Thymus (tissue), 11 donors: Measurements from ENCODE around the gene GLIPR2. TPM values are rescaled to one million over a fixed set of nuclear protein-coding genes. Genes with fewer than 3 reads are reported as not detected.

Experiments used
- DNase-seq, 9 donors: peaks; one replicate each; pipeline ENCODE4 v3.0.0-alpha.2; 2013; ENCODE audit warnings: low spot score in 9 of 9, low read depth in 6 of 9, missing footprints in 1 of 9
- H3K27ac ChIP-seq, 2 donors: one replicate each; pipeline ENCODE4 v1.5.1; 2013; ENCODE audit warnings: control low read depth in 1 of 2, low read depth in 1 of 2, low read length in 1 of 2, mild to moderate bottlenecking in 1 of 2, moderate library complexity in 1 of 2
- H3K27me3 ChIP-seq, 2 donors: one replicate each; pipeline ENCODE4 v1.5.1; 2013; ENCODE audit warnings: low read length in 1 of 2; ENCODE audit not compliant: control insufficient read depth in 2 of 2, insufficient read depth in 1 of 2
- H3K36me3 ChIP-seq, 2 donors: one replicate each; pipeline ENCODE4 v1.5.1; 2013; ENCODE audit warnings: low read length in 1 of 2, mild to moderate bottlenecking in 1 of 2, moderate library complexity in 1 of 2; ENCODE audit not compliant: control insufficient read depth in 2 of 2, insufficient read depth in 2 of 2
- H3K4me1 ChIP-seq, 2 donors: one replicate each; pipeline ENCODE4 v1.5.1; 2013; ENCODE audit warnings: low read length in 2 of 2; ENCODE audit not compliant: control insufficient read depth in 2 of 2, insufficient read depth in 2 of 2
- H3K4me3 ChIP-seq, 2 donors: one replicate each; pipeline ENCODE4 v1.5.1; 2013; ENCODE audit warnings: low read length in 2 of 2, control low read depth in 1 of 2, mild to moderate bottlenecking in 1 of 2
- H3K9me3 ChIP-seq, 2 donors: one replicate each; pipeline ENCODE4 v1.5.1; 2013; ENCODE audit warnings: low read length in 1 of 2, mild to moderate bottlenecking in 1 of 2; ENCODE audit not compliant: control insufficient read depth in 2 of 2, insufficient read depth in 1 of 2
- WGBS: extraction: QIAGEN DNeasy Blood & Tissue Kit; methylation state at CpG from one replicate; pipeline ENCODE4 v1.1.7; 2013; 5-methylcytosine and 5-hydroxymethylcytosine counted together
- polyA plus RNA-seq: library from polyadenylated mRNA; stranded (reverse); fragments of 200-250 nt; gene quantifications from one replicate; pipeline ENCODE4 v1.2.3, GENCODE V29; 2013
- total RNA-seq: library from RNA; stranded (reverse); fragments of 120-200 nt; gene quantifications from one replicate; pipeline ENCODE4 v1.2.4, GENCODE V29; 2013
- donor health status: healthy.

Gene GLIPR2
- total and polyA plus RNA-seq, 2 donors = 19.8 to 27.0 TPM

- no peak overlapping the region for H3K27ac ChIP-seq
- H3K4me3 ChIP-seq = no peak overlapping the region
- WGBS = 100% methylated on average over 1 of the region's 1 CpG
- H3K36me3 ChIP-seq = no peaks in the 10 kb centered on the region
- no peaks in the 10 kb centered on the region for H3K4me1 ChIP-seq
- no peak for DNase-seq
- H3K9me3 ChIP-seq = no peaks in the 10 kb centered on the region
- H3K27me3 ChIP-seq = no peaks in the 10 kb centered on the region
These were observed 36.8 kb upstream of the GLIPR2 start for GRCh38 chr9:36099718-36100117.

- Histone ChIP-seq H3K27ac (no peak overlapping the region), H3K27me3 (no peaks in the 10 kb centered on the region), H3K9me3 (no peaks in the 10 kb centered on the region), H3K4me1 (no peaks in the 10 kb centered on the region), H3K4me3 (no peak overlapping the region), H3K36me3 (no peaks in the 10 kb centered on the region)
- 93% methylated on average over 3 of the region's 3 CpGs for WGBS
- DNase-seq = no peak
These were observed 36.0 kb upstream of the GLIPR2 start for GRCh38 chr9:36100532-36100931.

GRCh38 chr9:36101916-36102741, 34.4 kb upstream of the GLIPR2 start:
- H3K4me1 ChIP-seq = no peaks in the 10 kb centered on the region
- no peaks in the 10 kb centered on the region for H3K27me3 ChIP-seq
- H3K9me3 ChIP-seq = no peaks in the 10 kb centered on the region
- no peaks in the 10 kb centered on the region for H3K36me3 ChIP-seq
- WGBS = 93% methylated on average over 4 of the region's 4 CpGs
- no peak for DNase-seq
- no peak overlapping the region for H3K4me3 ChIP-seq
- no peak overlapping the region for H3K27ac ChIP-seq

DNA sequence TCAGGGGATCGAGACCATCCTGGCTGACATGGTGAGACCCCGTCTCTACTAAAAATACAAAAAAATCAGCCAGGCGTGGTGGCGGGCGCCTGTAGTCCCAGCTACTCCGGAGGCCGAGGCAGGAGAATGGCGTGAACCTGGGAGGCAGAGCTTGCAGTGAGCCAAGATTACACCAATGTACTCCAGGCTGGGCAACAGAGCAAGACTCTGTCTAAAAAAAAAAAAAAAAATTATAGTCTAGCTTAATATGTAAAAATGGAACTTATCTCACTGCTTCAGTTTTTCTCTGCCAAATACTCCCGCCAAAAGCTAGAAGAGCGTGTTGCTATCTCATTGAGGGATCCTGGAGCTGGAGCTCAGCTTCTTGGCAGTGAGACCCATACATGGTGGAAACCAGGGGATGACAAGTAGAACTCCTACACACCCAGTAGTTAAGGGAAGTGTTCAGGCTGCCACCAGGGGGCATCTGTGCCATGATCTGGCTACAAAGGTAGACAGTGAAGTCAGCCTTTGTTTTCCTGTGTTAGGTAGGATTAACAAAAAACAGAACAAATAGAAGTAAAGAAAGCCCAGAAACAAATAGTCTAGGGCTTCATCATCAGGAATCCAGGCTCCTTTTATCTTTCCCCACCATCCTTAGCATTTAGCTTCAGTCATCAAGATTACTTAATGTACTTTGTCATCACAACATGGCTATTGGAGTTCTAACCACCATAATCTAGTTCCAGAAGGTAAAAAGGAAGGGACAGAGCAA, 33.6 kb upstream of the GLIPR2 start:
- Histone ChIP-seq H3K27ac (no peak overlapping the region), H3K4me1 (no peaks in the 10 kb centered on the region), H3K36me3 (no peaks in the 10 kb centered on the region), H3K27me3 (no peaks in the 10 kb centered on the region), H3K4me3 (no peak overlapping the region), H3K9me3 (no peaks in the 10 kb centered on the region)
- peak; percentile 58 to 91 (median 84) for DNase-seq
- 89% methylated on average over 10 of the region's 10 CpGs for WGBS

- H3K27me3 ChIP-seq = no peaks in the 10 kb centered on the region
- H3K4me1 ChIP-seq = no peaks in the 10 kb centered on the region
- peaks cover 4 to 5% of the 10 kb centered on the region in 2 donors for H3K36me3 ChIP-seq
- no peak overlapping the region for H3K27ac ChIP-seq
- no peak for DNase-seq
- over 99% methylated on average over 2 of the region's 2 CpGs for WGBS
- H3K9me3 ChIP-seq = no peaks in the 10 kb centered on the region
- H3K4me3 ChIP-seq = no peak overlapping the region
These were observed 27.5 kb upstream of the GLIPR2 start for GRCh38 chr9:36109071-36109470.

GRCh38 chr9:36110434-36110833, 26.1 kb upstream of the GLIPR2 start:
- Histone ChIP-seq H3K27me3 (no peaks in the 10 kb centered on the region), H3K27ac (no peak overlapping the region), H3K4me1 (no peaks in the 10 kb centered on the region), H3K36me3 (peaks cover 4 to 5% of the 10 kb centered on the region in 2 donors), H3K4me3 (no peak overlapping the region), H3K9me3 (no peaks in the 10 kb centered on the region)
- 95% methylated on average over 2 of the region's 2 CpGs for WGBS
- DNase-seq = no peak

DNA sequence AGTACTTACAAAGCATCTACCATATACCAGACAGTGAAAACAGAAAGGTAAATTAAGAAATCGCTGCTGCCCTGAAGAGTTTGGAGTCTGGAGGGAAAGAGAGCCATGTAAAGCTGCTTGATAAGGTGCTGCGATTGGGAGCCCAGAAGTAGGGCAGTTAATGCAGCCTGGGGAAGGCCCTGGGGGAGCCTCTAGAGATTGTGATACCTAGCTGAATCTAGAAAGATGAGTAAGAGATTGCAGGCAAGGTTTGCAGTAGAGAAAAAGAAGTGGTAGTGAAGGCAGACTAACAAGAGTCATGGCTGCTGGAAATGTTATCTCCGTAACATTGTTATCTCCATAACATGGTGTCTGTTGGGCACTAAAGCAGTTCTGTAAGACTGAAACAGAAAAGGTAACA, 24.0 kb upstream of the GLIPR2 start:
- H3K9me3 ChIP-seq = no peaks in the 10 kb centered on the region
- 98% methylated on average over 3 of the region's 3 CpGs for WGBS
- no peak overlapping the region for H3K27ac ChIP-seq
- H3K4me1 ChIP-seq = no peaks in the 10 kb centered on the region
- peaks cover 5 to 7% of the 10 kb centered on the region in 2 donors for H3K36me3 ChIP-seq
- no peaks in the 10 kb centered on the region for H3K27me3 ChIP-seq
- no peak overlapping the region for H3K4me3 ChIP-seq
- DNase-seq = no peak

DNA sequence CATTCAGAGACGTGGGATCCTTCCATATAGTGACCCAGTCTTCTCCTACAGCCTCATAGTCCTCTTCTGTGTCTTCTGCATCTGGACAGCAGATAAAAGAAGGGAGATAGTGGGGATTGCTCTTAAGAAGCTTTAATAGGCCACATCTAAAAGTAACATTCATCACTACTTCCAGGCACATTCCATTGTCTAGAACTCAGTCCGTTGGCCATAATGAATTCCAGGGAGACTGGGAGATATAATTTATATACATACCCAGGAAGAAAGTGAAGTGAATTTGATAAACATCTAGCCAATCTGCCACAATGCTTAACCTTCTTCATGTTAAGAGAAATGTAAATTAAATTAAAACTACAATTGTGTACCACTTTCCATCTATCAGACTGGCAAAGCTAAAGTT, 22.5 kb upstream of the GLIPR2 start:
- WGBS = 98% methylated on average over 2 of the region's 2 CpGs
- Histone ChIP-seq H3K36me3 (peaks cover 3 to 5% of the 10 kb centered on the region in 2 donors), H3K4me3 (no peak overlapping the region), H3K4me1 (no peaks in the 10 kb centered on the region), H3K9me3 (no peaks in the 10 kb centered on the region), H3K27ac (no peak overlapping the region), H3K27me3 (no peaks in the 10 kb centered on the region)
- DNase-seq = no peak

DNA sequence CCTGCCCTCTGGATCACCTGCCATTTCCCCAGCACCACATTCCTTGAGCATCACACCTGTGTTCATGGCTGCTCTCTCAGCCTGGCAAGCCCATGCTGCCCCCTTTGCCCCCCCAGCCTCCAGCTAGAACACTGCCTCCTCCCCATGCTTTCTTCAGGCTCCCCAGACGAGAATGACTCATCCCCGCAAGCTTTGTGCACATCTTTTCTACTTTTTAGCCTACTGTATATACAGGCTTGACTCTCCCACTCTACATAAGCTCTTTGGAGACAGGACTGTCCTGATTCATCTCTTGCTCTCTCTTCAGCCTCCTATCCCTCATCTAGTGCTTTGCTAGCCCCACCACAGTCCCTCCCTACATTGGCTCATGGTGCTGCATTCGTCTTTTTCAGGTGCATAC, 19.9 kb upstream of the GLIPR2 start:
- H3K27ac ChIP-seq = no peak overlapping the region
- no peak for DNase-seq
- H3K9me3 ChIP-seq = no peaks in the 10 kb centered on the region
- no peaks in the 10 kb centered on the region for H3K4me1 ChIP-seq
- H3K4me3 ChIP-seq = no peak overlapping the region
- peaks cover 0 to 10% of the 10 kb centered on the region in 2 donors for H3K36me3 ChIP-seq
- H3K27me3 ChIP-seq = no peaks in the 10 kb centered on the region
- 97% methylated on average over 3 of the region's 3 CpGs for WGBS
